HepG2 (cell line): Measurements from ENCODE around the gene ABL2. TPM values are rescaled to one million over a fixed set of nuclear protein-coding genes. Genes with fewer than 3 reads are reported as not detected.
"Not testable (repeated sequence)": the region's sequence is repeated elsewhere in the genome, so short reads cannot be mapped to it uniquely, and the experiment has no call there.

Experiments
- ATAC-seq: fragments of 200-7000 bp; cut with Tn5 transposase; 3 replicates; pipeline ENCODE4 v1.9.1; 2020; ENCODE audit warnings: mild to moderate bottlenecking, moderate library complexity
- BruUV-seq: library from RNA; stranded (reverse); fragments of 400-500 nt; replicated peaks from 2 replicates; lab custom pipeline; 2021; lab: Mats Ljungman, UMichigan
- CTCF ChIA-PET: fragments of 300-600 bp; formaldehyde crosslinking; extraction: SDS; loops from one replicate; lab custom pipeline; 2021; ENCODE audit warnings: low total read pairs, inconsistent platforms, low intra/inter-chr PET ratio; lab: Yijun Ruan, JAX
- POLR2A ChIA-PET: fragments of 350-600 bp; sonication (Branson Sonifier 250); formaldehyde crosslinking; loops from one replicate; lab custom pipeline; 2020; ENCODE audit warnings: antibody characterized with exemption, inconsistent platforms; lab: Yijun Ruan, JAX
- DNase-seq: peaks from one replicate; pipeline ENCODE4 v3.0.0-alpha.2; 2015; ENCODE audit warnings: low spot score
- FAIRE-seq: peaks from 3 replicates; lab custom pipeline; 2011; peaks lifted over from hg19 to GRCh38; lab: Jason Lieb, UNC
- H2AFZ ChIP-seq: one replicate; pipeline ENCODE4 v1.6.1; 2011; ENCODE audit warnings: low read length, inconsistent platforms
- H3K27ac ChIP-seq: fragments of 300-600 bp; 3 replicates; pipeline ENCODE4 v1.8.0; 2011; ENCODE audit warnings: mixed run types, mild to moderate bottlenecking, mixed read lengths, low read length, inconsistent platforms; ENCODE audit not compliant: insufficient read depth; ENCODE audit errors: extremely low read length
- H3K27me3 ChIP-seq, 2 experiments: fragments of 200-600 bp in 1 of 2; 2 replicates in 1 of 2; 3 replicates in 1 of 2; pipeline versions ENCODE4 v1.6.0 to v1.8.0; 2011; ENCODE audit warnings: low read length in 2 of 2, mild to moderate bottlenecking in 2 of 2, moderate library complexity in 2 of 2, inconsistent platforms in 1 of 2; ENCODE audit not compliant: insufficient read depth in 2 of 2, control insufficient read depth in 1 of 2
- H3K36me3 ChIP-seq, 2 experiments: fragments of 200-600 bp in 1 of 2; replicated peaks in 1 of 2; 2 replicates in 1 of 2; 3 replicates in 1 of 2; pipeline versions ENCODE4 v1.5.1 to v1.8.0; 2011; ENCODE audit warnings: low read length in 2 of 2, inconsistent platforms in 1 of 2; ENCODE audit not compliant: insufficient read depth in 2 of 2, control insufficient read depth in 1 of 2
- H3K4me1 ChIP-seq: 2 replicates; pipeline ENCODE4 v1.5.1; 2012; ENCODE audit warnings: low read length, inconsistent platforms; ENCODE audit not compliant: insufficient read depth
- H3K4me2 ChIP-seq: 2 replicates; pipeline ENCODE4 v1.6.0; 2011; ENCODE audit warnings: low read depth, low read length, inconsistent platforms
- H3K4me3 ChIP-seq, 3 experiments: fragments of 200-600 bp in 1 of 3; sonication (generic), shearing (Covaris generic) in 1 of 3; replicated peaks in 1 of 3; 2 replicates each; pipeline ENCODE4 v1.5.1; 2011 to 2016; ENCODE audit warnings: low read length in 3 of 3, inconsistent platforms in 2 of 3, low read depth in 2 of 3, mild to moderate bottlenecking in 2 of 3, control low read depth in 1 of 3, mixed read lengths in 1 of 3; ENCODE audit not compliant: insufficient read depth in 1 of 3
- H3K79me2 ChIP-seq: one replicate; pipeline ENCODE4 v1.6.1; 2011; ENCODE audit warnings: low read length, inconsistent platforms; ENCODE audit not compliant: insufficient read depth
- H3K9ac ChIP-seq: 2 replicates; pipeline ENCODE4 v1.6.0; 2011; ENCODE audit warnings: mild to moderate bottlenecking, low read depth, low read length, inconsistent platforms; ENCODE audit not compliant: insufficient read depth
- H3K9me3 ChIP-seq: 2 replicates; pipeline ENCODE4 v1.5.1; 2012; ENCODE audit warnings: mild to moderate bottlenecking, low read length
- H4K20me1 ChIP-seq: 2 replicates; pipeline ENCODE4 v1.6.0; 2011; ENCODE audit warnings: inconsistent platforms, mild to moderate bottlenecking, low read length, moderate library complexity; ENCODE audit not compliant: insufficient read depth
- FIP1L1 ChIP-seq: fragments of 200-400 bp; formaldehyde crosslinking; IDR thresholded peaks from 2 replicates; pipeline ENCODE4 v1.6.1; 2018; ENCODE audit warnings: low read depth, mild to moderate bottlenecking, low read length, moderate library complexity, borderline replicate concordance; ENCODE audit not compliant: insufficient read depth
- PRMT3 ChIP-seq: sonication (generic); formaldehyde crosslinking; IDR thresholded peaks from 2 replicates; pipeline ENCODE4 v1.8.1; 2022; ENCODE audit warnings: low read depth, mild to moderate bottlenecking, moderate library complexity, missing genetic modification reagents, borderline replicate concordance
- ZFP37 ChIP-seq: sonication (generic); formaldehyde crosslinking; IDR thresholded peaks from 2 replicates; pipeline ENCODE4 v1.4.0; 2020; ENCODE audit warnings: missing genetic modification reagents, borderline replicate concordance
- ZNF17 ChIP-seq: sonication (generic); formaldehyde crosslinking; IDR thresholded peaks from 2 replicates; pipeline ENCODE4 v1.5.0; 2020; ENCODE audit warnings: mild to moderate bottlenecking, missing genetic modification reagents
- ZNF343 ChIP-seq: sonication (generic); formaldehyde crosslinking; IDR thresholded peaks from 2 replicates; pipeline ENCODE4 v1.4.0; 2020; ENCODE audit warnings: mild to moderate bottlenecking, missing genetic modification reagents
- ZNF552 ChIP-seq: sonication (generic); formaldehyde crosslinking; IDR thresholded peaks from 2 replicates; pipeline ENCODE4 v1.9.0; 2022; ENCODE audit warnings: missing genetic modification reagents, mild to moderate bottlenecking, borderline replicate concordance
- WGBS: methylation state at CpG from one replicate; pipeline ENCODE4 v1.1.6; 2017; ENCODE audit warnings: low lambda C conversion rate; 5-methylcytosine and 5-hydroxymethylcytosine counted together
- in situ Hi-C: cut with HindIII; loops from 2 replicates; pipeline ENCODE4 v1.10.0; 2017; ENCODE audit warnings: low pct_unique_long_range_greater_than_20kb; ENCODE audit not compliant: extremely low pct_ligation_motif_present
- intact Hi-C: fragments of 100-400 bp; cut with micrococcal nuclease; formaldehyde crosslinking; loops from one replicate; pipeline ENCODE4 v1.10.0; 2022; ENCODE audit not compliant: unreplicated experiment
- polyA plus RNA-seq, 8 experiments: library from polyadenylated mRNA; depleted of rRNA in 3 of 8; stranded (reverse) in 7 of 8; unstranded in 1 of 8; fragments of >200 nt; fragmentation: Illumina TruSeq in 4 of 8; extraction: Trizol in 4 of 8; gene quantifications; 2 replicates each; pipeline versions ENCODE4 v1.2.1 to v1.2.3, GENCODE V29; 2011 to 2016; ENCODE audit warnings: low read depth in 4 of 8, missing spikeins in 1 of 8, mixed read lengths in 1 of 8; ENCODE audit not compliant: insufficient read depth in 1 of 8
- total RNA-seq, 5 experiments: library from RNA; depleted of rRNA; stranded (reverse); fragments of >200 nt; fragmentation: Illumina TruSeq; extraction: Trizol; gene quantifications; 2 replicates each; pipeline ENCODE4 v1.2.3, GENCODE V29; 2016; ENCODE audit warnings: low read depth in 1 of 5
- TF ChIP-seq, protein P1 (sequence below): sonication (generic); formaldehyde crosslinking; IDR thresholded peaks from 2 replicates; pipeline ENCODE4 v1.4.0; 2020; ENCODE audit warnings: mild to moderate bottlenecking, missing genetic modification reagents

Gene ABL2
- total and polyA plus RNA-seq, 2 of the 13 experiments (the other 11 are each of a cell fraction or from before 2014, with no cell fraction given) = 5.8 to 6.0 TPM

GRCh38 chr1:179200586-179200985 is 28.9 kb downstream of the ABL2 start:
- no peak for DNase-seq
- H3K4me1 ChIP-seq = no peaks in the 10 kb centered on the region
- no peak for ATAC-seq
- H3K36me3 ChIP-seq = peaks cover 0 to 5% of the 10 kb centered on the region in 2 experiments; a peak in 1 of 5 replicates
- CTCF ChIA-PET = no interaction called here
- peaks cover 54% of the 10 kb centered on the region for H3K79me2 ChIP-seq
- POLR2A ChIA-PET = no interaction called here
- H3K4me3 ChIP-seq = no peak overlapping the region
- no peaks in the 10 kb centered on the region for H3K27me3 ChIP-seq
- no TSS peak for BruUV-seq
- H3K9me3 ChIP-seq = no peaks in the 10 kb centered on the region
- 100% methylated on average over 2 of the region's 2 CpGs for WGBS
- H4K20me1 ChIP-seq = no peaks in the 10 kb centered on the region
- no peak for TF ChIP-seq ZFP37 (CRISPR knock-in tag)
- no peak for TF ChIP-seq FIP1L1
- TF ChIP-seq ZNF552 (CRISPR knock-in tag) = no peak
- TF ChIP-seq PRMT3 (CRISPR knock-in tag) = no peak
- H3K9ac ChIP-seq = no peak overlapping the region
- H3K27ac ChIP-seq = no peak overlapping the region
- no peak overlapping the region for H2AFZ ChIP-seq
- intact Hi-C loops (no loop called here), in situ Hi-C loops (no loop called here)
- no peak for FAIRE-seq
- no peak overlapping the region for H3K4me2 ChIP-seq

DNA sequence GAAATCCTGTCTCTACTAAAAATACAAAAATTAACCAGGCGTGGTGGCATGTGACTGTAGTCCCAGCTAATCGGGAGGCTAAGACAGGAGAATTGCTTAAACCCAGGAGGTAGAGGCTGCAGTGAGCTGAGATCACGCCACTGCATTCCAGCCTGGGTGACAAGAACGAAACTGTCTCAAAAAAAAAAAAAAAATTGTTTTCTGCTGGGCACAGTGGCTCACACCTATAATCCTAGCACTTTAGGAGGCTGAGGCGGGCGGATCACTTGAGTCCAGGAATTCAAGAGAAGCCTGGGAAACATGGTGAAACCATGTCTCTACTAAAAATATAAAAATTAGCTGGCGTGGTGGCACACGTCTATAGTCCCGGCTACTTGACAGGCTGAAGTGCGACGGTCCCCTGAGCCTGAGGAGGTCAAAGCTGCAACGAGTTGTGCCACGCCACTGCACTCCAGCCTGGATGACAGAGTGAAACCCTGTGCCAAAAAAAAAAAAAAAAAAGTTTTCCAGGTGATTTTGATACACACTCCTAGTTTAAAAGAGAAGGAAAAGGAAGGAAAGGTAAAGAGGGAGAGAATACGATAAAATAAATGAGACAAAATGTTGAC is 31.7 kb downstream of the ABL2 start:
- intact Hi-C loops (loop anchor here (10.0 kb wide), 1 partner anchor 97 kb away; the partner anchor contains the start of gene SOAT1), in situ Hi-C loops (loop anchor here (5.0 kb wide), 1 partner anchor 75 kb away; no protein-coding TSS in a partner anchor)
- Histone ChIP-seq H3K79me2 (peaks cover 46% of the 10 kb centered on the region), H3K27me3 (no peaks in the 10 kb centered on the region), H3K4me3 (no peak overlapping the region), H3K9me3 (no peaks in the 10 kb centered on the region), H3K36me3 (peaks cover 0 to 5% of the 10 kb centered on the region in 2 experiments; a peak in 1 of 5 replicates), H3K4me1 (peaks cover 13% of the 10 kb centered on the region), H3K4me2 (no peak overlapping the region), H3K9ac (no peak overlapping the region), H3K27ac (no peak overlapping the region), H2AFZ (no peak overlapping the region), H4K20me1 (no peaks in the 10 kb centered on the region)
- BruUV-seq = no TSS peak
- TF ChIP-seq, protein P1, sequence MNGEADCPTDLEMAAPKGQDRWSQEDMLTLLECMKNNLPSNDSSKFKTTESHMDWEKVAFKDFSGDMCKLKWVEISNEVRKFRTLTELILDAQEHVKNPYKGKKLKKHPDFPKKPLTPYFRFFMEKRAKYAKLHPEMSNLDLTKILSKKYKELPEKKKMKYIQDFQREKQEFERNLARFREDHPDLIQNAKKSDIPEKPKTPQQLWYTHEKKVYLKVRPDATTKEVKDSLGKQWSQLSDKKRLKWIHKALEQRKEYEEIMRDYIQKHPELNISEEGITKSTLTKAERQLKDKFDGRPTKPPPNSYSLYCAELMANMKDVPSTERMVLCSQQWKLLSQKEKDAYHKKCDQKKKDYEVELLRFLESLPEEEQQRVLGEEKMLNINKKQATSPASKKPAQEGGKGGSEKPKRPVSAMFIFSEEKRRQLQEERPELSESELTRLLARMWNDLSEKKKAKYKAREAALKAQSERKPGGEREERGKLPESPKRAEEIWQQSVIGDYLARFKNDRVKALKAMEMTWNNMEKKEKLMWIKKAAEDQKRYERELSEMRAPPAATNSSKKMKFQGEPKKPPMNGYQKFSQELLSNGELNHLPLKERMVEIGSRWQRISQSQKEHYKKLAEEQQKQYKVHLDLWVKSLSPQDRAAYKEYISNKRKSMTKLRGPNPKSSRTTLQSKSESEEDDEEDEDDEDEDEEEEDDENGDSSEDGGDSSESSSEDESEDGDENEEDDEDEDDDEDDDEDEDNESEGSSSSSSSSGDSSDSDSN (CRISPR knock-in tag) = no peak
- TF ChIP-seq ZNF17 (no peak), ZNF343 (no peak)
- no peak for ATAC-seq
- 97% methylated on average over 14 of the region's 14 CpGs for WGBS
- no peak for FAIRE-seq
- DNase-seq = no peak
- CTCF ChIA-PET = no interaction called here
- POLR2A ChIA-PET = no interaction called here

DNA sequence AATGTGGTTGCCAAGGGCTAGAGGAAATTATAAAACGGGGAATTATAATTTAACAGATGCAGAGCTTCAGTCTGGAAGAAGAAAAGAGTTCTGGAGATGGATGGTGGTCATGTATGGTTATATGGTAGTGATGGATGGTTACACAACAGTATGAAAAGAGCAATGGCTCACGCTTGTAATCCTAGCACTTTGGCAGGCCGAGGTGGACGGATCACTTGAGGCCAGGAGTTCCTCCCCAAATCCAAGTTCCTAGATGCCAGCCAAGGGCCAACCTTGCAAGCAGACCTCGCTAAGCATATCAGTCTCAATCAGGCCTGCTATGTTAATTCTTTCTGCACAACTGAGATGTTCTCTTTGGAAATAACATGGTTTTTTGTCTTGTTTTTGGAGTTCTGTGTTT is 33.6 kb downstream of the ABL2 start:
- FAIRE-seq, DNase-seq, POLR2A ChIA-PET, H4K20me1 ChIP-seq, CTCF ChIA-PET, H3K27ac ChIP-seq, ATAC-seq, H3K4me2 ChIP-seq, BruUV-seq, H3K27me3 ChIP-seq, H3K36me3 ChIP-seq, H3K9ac ChIP-seq, H2AFZ ChIP-seq, H3K9me3 ChIP-seq, H3K4me3 ChIP-seq: not testable (repeated sequence)
- WGBS = 96% methylated on average over 5 of the region's 5 CpGs
- intact Hi-C loops (loop anchor here (2.0 to 10.0 kb wide), 2 partner anchors 99 to 115 kb away; partner anchors contain the start of gene SOAT1), in situ Hi-C loops (loop anchor here (5.0 kb wide), 1 partner anchor 74 kb away; no protein-coding TSS in a partner anchor)
- Histone ChIP-seq H3K4me1 (peaks cover 13% of the 10 kb centered on the region), H3K79me2 (peaks cover 50% of the 10 kb centered on the region)
